ENCODE data around the gene PLB1.
"Not testable (repeated sequence)": the region's sequence is repeated elsewhere in the genome, so short reads cannot be mapped to it uniquely, and the experiment has no call there.

PLB1 gene

DNA sequence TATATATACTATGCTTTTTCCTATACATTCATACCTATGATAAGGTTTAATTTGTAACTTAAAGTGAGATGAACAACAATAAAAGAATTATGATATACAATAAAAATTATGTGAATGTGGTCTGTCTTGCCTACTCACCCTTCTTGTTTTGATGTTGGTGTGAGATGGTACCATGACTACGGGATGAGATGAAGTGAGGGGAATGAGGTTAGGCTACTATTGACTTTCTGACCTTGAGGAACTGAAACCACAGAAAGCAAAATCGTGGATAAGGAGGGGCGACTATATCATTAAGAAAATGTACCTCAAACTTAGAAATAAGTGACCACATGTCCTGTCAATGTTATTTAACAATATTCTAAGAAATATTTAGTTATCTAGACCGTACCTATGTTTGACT lies 151.8 kb downstream of the PLB1 start:
- DNase-seq, result no peak

DNA sequence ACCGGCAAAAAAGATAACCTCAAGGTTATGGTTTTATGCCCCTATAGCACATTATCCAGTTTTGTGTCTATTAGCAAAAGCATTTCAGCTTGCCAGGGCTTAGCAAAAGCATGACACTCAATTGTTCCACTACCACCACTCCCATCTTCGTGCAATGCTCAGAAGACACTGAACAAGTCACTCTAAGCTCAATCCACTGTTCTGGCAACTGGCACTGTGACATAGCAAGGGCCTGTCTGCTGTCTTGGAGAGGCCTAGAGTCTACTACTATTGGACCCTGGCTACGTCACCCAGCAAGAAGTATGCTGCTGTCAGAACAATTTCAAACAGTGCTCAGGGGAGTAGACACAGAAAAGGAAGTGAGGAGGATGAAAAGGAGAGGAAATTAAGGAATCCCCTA lies 152.3 kb downstream of the PLB1 start:
- ATAC-seq (peak; percentile 58), DNase-seq (peak; percentile 32)

More for the DNA sequence above, 151.8 kb downstream of the PLB1 start:
- ATAC-seq, result no peak

DNA sequence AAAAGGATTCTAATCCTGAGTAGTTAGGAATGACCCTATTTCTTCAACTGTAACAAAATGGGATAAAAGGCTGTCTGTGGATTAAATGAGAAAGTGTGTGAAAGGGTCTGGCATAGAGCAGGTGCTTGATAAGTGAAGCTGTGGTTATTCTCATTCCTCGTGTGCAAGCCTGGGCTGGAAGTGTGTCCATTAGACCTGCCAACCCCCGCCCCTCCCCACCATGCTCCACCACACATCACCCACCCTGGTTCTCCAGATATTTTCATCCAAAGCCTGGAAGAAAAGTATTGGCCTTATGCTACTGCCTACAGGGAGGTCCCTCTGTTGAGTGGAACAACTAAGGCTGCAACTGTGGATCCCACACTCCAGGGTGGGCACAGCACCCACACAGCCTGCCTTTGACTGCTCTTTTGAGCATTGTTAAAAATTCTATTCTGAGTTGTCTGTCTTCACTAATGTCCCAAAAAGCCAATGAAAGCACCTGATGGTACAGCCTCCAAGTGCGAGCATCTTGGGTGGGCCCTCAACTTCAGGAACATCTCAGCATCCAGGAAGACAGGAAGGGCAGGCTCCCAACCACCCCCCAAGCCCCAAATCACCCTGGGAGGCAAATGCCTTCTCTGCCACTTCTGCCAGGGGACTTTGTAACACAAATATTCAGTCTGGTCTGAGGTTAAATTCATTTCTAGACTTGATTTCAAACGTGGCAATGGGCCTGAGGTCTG lies 153.0 kb downstream of the PLB1 start:
- DNase-seq (no peak), ATAC-seq (peak; percentile 1)

DNA sequence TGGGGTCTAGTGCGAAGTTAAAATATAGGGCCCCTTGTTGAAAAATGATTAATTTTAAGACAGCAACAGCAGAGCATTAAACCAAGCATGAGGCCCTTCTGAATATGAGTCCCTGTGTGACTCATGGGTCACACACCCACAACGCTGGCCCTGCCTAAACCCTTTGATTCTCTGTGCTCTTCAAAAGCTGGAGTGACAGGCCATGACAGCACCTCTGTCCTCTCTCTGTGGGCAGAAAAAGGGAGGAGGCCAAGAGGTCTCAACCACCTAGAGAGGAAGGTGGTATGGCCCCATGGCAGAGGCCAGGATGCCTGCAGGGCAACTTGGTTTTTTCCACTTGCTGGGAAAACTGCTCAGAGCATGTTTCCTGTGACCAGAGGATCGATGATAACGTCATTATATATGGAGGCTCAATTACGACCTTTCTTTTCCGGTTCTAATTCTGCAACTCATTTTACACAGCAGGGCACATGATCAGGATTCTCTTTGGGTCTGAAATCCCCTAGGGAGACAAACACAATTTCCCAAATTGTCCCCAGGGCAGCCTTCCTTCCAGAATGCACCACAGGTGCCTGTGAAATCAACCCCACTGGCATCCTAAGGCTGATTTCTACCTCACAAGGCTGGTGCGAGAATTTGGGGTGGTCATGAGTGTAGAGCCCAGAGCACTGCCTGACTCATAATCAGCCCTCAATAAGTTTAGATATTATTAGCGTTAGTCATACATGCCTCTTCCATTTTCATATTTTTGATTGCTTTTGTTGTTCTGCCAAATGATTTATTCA lies 153.8 kb downstream of the PLB1 start:
- ATAC-seq (peak; percentile 94), DNase-seq (peak; percentile 71)

DNA sequence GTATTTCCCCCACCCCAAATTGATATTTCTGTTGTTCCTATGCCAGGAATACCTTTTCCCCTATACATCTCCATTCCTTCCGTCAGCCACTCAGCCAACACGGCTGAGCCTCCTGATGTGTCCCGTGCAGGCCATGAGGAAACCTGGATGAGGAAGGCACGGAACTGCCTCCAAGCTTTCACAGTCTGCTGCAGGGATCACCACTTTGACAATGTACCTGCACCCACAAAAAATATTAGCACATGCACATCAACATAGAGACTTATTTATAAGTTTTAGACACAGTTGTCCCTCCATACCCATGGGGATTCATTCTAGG lies 154.4 kb downstream of the PLB1 start:
- DNase-seq, result no peak
- ATAC-seq, result no peak

DNA sequence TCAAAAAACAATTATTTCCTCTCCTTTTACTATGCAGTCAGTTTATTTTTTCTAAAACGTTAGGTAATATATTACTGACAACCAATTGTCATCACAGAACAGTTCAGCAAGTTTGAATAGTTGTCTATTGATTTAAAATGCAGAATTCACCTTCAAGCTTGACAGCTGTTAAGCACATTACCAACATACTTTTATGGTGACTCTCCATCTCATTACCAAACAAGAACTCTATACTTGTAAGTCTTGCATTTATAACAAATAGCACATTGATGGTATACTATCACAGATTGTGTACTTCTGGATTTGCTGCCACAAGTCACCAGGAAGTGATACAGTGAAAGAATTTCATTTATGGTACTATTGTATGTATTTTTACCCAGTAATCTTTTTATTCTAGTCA lies 156.4 kb downstream of the PLB1 start:
- no peak for ATAC-seq
- no peak for DNase-seq

DNA sequence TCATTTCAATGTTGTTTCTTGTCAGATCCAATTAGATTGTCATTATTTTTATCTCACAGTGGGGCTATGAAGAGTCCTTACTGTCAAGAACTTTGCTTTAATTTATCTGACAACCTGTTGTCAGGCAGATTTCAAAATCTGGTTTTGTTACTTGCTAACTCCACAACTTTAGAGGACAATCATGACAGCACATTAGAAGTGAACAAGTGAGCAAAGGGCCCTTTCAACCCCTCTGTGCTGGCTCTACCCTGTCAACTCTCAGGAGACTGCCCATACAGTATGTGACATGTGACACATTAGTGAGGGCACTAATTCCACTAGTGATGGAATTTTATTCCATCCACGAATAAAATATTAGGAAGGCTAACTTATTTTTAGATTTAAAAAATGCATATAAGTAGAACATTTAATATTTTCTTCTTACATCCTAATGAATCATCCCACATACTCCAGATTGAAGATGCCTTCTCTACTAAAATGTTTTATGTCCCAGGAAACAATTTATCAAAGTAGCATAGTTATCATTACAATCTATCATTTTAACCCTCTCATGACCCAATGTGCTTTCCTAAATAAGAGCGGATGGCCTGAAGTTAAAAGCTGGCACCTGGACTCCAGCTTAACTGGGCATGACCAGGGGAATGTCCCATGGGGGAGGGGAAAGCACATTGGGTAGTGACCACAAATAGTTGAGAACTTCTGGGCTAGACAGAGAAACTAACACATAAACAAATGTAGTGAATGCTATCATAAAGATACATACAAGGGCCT lies 158.2 kb downstream of the PLB1 start:
- DNase-seq, result no peak
- ATAC-seq, result no peak

DNA sequence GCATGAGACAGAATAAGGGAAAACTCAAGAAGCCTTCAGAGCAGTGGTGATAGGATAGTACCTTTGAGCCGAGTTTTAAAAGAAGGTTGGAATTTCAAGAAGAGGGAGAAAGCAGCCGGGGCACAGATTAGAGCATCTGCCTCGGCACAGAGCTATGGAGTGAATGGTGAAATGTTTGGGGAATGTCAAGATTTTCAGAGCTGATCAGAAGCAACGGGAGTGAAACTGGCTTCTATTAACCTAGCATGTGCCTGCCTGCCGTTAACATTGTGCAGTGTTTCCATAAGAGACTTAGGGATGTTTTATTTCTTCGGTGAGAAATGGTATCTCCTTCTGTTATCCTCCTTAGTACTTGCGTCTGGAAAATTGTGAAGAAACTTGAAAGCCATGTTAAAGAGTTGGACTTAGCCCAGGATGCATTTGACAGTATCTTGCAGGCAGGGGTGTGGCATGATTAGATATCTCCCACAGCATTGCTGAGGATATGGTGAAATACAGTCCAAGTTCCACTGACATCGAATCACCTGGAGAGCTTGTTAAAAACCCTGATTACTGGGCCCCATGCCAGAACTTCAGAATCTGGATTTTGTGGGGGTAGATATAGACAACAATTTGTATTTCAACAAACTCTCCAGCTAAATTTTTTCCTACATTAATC lies 158.9 kb downstream of the PLB1 start:
- ATAC-seq, result no peak
- DNase-seq, result no peak

DNA sequence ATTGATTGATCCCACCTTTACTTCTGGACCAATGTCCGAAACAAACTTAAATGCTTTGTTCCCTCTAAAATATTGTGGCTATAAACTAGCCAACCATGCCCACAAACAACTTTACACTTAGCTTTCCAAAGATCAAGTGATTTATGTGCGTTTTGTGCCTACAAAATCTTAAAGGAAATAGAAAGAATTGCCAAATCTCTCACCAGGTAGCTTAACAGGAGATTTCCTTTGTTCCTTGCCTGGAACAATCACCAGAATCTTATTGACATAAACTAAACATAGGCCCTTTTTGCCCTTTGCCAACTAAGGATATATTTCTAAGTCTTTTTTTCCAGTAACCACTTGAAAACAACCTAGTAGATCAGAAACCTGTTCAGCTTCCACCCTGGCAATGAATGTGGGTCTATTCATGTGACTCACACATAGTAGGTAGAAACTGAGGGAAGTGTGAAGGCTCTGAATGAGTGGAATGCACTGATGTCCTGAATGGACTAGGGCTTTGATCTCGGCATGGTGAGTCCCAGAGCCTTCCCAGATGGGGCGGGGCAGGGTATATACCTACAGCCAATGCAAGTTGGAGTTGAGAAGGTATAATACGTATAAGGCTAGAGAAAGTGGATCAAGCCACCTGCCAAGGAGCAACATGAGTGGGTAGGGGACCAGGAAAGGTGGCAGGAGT lies 161.2 kb downstream of the PLB1 start:
- ATAC-seq (peak; percentile 84), DNase-seq (no peak)

DNA sequence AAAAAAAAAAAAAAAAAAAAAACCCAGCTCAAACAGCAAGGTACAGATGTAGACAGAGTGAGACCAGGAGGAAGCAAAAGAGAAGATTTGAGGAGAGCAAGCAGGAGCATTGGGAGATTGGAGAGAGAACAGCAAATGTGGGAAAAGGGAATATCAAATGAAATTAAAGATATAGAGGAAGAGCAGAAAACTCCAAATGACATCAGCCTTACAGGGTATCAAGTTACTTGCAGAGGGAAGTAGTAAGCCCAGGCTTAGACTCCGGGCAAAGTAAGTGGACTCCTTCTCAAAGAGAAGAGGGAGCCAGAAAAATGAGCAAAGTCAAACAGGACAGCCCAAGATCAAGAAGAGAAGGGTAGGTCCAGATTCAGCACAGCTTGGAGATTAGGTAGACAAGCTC lies 162.5 kb downstream of the PLB1 start:
- ATAC-seq, result no peak
- DNase-seq, result no peak

DNA sequence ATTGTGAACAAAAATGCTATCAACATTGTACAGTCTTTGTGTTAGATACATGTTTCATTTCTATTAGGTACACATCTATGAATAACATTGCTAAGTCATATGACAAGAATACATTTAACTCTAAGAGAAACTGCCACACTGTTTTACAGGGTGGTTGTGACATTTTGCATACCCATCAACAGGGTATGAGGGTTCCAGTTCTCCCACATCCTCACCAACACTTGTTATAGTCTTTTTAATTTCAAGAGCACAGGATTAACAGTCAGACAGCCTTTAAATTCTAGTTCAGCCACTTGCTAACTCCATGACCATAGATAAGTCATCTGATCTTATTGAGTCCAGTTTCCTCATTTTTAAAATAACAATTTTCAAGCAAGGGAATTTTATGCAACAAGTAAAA lies 163.3 kb downstream of the PLB1 start:
- ATAC-seq (no peak), DNase-seq (no peak)

DNA sequence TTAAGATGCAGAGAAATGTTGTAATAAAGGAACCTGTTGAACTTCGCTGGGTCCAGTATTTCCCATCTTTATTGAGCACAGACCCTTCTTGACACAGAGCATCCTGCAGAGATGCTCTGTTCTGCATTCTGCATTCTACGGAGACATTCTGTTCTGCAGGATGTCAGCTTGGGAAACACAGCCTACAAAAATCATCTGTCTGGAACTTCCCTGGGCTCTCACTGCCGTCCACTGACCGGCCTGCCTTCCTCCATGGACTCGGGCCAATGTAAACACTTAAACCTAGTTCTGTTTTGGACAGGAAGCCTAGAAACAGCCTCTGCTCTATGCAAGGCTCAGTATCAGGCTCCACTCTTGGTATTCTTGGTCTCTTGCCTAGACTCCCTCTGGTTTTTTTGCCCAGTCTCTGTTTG lies 165.7 kb downstream of the PLB1 start:
- no peak for DNase-seq
- ATAC-seq, result no peak

DNA sequence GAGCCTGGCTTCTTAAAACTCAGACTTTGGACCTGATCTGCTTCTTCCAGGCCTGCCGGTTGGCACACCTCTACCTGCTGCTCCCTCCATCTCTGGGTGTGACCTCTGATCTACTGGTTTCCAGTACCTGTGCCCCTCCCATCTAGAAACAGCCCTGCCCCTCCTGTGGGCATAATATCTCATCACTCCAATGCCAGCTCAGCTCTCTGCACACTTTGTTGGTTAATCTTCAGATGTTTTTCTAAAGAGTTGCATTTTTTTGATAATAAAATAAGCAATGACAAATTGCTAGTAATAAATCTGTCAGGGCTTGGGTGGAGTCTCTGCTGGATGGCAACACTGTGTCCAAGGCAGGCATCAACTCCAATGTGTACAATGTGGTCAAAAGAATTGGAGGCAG lies 166.2 kb downstream of the PLB1 start:
- ATAC-seq, result no peak
- DNase-seq, result no peak

DNA sequence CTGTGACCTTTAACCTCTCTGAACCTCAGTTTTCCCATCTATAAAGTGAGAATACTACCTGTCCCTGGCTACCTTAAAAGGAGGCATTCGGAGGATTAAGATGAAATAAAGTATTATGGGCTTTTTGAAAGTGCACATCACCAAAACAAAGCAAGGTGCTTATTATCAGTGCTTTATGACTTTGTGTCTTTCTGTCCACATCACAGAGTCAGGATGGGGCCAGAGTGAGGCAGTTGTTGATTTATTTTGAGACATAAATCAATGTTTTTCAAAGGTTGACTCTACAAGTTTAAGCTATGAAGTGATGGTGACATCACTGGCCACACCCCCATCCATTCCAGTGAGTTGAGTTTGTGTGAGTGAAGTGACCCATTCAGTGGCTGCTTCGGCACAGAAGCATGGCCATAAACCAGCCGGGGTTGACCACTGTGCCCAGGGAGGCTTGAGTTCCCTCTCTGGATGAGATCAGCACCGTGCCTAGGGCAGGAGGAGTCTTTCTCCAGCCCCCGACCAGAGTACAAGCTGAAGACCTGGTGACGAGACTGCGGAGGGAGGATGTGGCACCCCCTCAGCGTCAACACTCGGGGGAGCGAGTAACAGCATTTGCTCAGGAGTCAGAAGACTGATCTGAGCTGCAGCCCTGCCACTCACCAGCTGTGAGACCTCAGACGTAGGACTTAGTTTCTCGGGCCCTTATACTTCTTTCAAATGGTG lies 166.8 kb downstream of the PLB1 start:
- DNase-seq (no peak), ATAC-seq (no peak)

DNA sequence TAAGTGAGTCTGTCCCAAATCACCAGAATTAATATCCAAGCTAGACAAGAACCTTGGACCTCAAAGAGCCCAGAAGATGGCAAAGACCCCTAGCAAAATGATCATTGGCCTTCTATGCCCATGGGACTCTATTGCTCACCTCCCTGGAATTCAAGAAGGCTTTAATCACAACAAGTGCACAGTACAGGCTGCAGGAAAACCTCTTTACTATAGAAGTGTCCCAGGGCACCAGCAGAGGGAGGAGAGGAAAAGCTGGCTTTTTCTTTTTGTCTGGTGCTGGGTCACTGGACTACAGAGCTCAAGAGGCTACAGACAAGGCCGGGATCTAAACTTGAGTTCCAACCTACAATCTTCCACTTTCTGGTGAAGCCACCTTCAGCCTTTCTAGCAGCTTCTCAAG lies 167.5 kb downstream of the PLB1 start:
- no peak for DNase-seq
- ATAC-seq, result no peak

DNA sequence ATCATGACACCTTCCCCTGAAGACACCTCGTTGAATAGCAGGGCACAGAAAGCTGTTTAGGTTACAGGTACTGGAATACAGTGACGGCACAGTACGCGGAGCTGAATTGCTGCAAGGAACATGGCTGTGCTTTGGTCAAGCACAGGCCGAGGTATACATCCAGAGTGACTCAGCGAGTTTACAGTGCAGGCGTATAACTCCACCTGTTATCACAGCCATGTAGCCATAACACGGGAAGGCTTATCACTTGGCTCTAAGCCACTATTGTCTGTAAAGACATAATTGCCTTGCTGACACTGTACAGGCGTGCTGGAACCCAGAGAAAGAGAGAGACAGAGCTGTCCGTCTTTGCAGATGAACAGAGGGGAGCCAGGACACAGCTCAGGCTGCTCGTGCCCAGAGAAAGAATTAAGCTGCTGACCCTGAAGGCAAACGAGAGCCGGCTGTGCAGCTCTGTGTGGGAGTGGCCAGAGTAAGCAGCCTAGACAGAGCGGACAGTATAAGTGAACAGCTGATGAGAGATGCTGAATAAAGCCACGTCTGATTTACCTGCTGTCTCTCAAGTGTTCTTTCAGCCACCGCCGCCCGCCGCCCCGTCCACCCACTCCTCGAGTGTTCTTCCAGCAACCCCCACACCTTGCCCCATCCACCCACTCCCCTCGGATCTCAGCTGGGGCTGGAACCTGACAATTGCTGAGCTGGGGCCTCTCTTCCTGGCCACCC lies 168.4 kb downstream of the PLB1 start:
- ATAC-seq, result no peak
- DNase-seq, result no peak

DNA sequence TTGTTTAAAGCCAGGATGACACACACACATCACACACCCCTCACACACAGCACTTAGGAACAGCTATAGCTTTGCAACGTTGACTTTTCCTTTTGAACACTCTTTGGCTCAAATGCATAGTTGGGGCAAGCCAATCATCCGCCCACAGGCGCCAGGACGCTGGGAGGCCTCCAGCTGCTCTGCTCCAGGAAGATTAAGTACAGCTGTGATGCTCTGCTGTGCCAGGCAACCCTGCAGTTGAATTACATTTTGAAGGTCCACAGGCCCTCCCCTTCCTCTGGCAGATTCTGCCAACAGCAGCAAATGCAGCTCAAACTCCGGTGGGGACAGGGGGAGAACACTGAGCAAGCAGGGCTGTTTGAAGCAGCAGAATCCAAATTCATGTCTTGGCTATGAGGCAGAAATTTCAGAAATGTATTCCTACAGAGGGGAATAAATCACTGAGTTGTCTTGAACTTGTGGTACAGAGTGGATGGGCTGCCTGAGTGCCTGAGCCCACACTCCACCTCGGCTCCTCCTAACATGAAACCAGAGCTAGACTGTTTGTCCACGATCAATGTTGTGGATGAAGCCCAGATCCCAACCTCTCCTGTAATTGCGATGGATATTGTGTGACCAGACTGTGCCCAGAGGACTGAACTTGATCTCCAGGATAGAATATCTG lies 169.3 kb downstream of the PLB1 start:
- DNase-seq (no peak), ATAC-seq (no peak)

DNA sequence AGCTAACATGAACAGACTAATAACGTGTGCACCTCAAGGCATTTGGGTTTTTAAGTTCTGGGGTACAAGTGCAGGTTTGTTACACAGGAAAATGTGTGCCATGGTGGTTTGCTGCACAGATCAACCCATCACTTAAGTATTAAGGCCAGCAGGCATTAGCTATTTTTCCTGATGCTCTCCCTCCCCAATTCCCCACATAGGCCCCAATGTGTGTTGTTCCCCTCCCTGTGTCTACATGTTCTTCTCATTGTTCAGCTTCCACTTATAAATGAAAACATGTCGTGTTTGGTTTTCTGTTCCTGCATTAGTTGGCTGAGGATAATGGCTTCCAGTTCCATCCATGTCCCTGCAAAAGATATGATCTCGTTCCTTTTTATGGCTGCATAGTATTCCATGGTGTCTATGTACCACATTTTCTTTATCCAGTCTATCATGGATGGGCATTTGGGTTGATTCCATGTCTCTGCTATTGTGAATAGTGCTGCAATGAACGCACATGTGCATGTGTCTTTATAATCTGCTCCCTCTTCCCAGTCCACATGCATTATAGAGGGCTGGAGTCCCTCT lies 170.0 kb downstream of the PLB1 start:
- DNase-seq, ATAC-seq: not testable (repeated sequence)

DNA sequence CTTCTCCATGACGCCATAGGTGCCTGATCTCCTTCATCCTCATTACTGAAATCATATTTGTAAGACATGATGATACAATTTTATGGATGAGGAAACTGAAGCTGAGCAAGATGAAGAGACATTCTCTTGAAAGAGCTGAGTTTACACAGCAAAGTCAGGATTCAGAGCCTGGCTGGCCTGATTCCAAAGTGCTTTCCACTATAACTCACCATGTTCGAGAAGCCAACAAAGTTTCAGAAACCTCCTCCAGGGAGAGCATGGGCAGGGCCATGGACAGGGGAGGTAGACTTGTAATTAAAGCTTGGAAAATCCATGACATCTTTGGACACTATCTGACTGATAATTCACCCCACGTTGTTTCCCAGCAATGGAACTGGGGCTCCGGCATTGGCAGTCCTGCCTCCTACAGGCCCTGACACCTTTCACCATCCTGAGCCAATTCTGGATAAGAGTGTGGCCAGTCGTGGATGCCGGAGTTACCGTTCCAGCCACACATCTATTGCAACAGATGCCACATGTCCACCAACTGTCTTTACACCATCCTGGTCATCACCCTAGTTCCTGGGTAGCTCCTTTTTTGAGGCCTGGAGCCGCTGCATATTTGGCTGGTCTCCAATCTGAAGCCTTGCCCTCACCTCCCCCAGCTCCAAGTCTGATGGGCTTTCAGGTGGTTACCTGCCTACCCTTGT lies 170.8 kb downstream of the PLB1 start:
- ATAC-seq (no peak), DNase-seq (no peak)

Measured in stimulated activated naive CD8-positive, alpha-beta T cell treated with anti-CD3 and anti-CD28 coated beads, Interleukin-15, Interleukin-2, amounts not matched to agents 100 U/mL and 50 U/mL, for 24 hours (primary cell).